NCI-H2171 treated with DMSO at 0.1 percent for 48 hours (cell line): ENCODE results near the gene PFKFB4.

Experiments used
- DNase-seq: peaks from one replicate; lab custom pipeline; 2025; lab: John Stamatoyannopoulos, UW

The PFKFB4 gene

GRCh38 chr3:48556796-48557626 is at the start of gene PFKFB4:
Gene PFKFB4 (minus strand): TSS chr3:48556803. CDS start chr3:48556777, 26 bp downstream.
- peak; percentile 96 for DNase-seq

DNA sequence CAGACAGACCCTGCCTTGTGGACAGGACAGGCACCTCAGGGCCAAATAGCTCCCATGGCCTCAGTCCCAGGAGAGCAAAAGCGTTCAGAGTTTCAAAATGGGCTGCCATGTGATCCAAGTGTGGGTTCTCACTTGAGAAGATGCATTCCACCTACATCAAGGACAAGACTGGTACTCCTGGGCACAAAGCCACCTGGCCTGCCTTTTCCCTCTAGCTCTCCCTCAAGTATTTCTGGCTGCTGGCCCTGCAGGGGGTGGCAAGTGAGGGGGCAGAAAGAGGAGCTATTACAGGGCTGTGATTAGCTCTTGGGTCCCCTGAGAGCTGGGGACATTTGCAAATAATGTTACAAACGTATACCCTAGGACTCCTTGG is 45.0 kb upstream of the PFKFB4 start:
- no peak for DNase-seq

DNA sequence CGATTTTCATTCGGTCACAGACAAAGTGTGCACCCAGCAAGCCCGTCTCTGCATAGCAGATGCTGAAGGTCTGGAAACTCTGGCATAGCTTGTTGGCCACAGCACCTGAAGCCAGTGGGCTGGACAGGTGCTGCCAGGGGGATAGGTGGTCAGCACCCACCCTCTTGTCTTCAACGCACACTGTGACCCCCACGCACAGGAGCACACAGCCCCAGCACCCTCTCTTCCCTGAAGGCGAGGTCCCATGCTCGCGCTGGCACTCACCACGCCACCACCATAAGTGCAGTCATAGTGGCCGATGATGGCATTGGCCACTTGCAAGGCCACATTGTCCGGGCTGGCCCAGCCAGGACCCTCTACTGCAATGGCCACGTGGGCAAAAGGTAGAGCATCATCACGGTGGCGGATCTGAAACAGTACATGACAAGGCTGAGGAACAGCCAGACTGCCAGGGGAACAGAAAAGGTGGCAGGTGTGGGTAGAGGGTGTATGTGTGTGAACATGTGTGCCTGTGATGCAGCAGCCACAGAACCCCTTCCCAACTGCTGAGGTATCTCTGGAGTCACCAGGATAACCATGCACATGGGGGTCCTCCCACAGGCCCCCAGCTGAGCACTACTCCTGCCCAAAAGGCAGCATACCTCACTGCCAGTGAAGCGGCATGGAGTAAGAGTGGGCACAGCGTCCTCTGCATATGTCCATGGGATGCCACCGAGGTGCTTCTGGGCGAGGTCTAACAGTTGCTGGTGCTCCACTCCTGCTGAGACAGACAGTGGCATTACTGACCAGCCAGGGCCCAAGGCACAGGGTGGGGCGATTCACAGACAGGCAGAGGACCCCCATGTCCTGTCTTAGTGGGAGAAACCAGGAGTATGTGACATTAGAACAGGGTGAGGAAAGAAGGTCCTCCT is 44.4 kb upstream of the PFKFB4 start:
- no peak for DNase-seq

DNA sequence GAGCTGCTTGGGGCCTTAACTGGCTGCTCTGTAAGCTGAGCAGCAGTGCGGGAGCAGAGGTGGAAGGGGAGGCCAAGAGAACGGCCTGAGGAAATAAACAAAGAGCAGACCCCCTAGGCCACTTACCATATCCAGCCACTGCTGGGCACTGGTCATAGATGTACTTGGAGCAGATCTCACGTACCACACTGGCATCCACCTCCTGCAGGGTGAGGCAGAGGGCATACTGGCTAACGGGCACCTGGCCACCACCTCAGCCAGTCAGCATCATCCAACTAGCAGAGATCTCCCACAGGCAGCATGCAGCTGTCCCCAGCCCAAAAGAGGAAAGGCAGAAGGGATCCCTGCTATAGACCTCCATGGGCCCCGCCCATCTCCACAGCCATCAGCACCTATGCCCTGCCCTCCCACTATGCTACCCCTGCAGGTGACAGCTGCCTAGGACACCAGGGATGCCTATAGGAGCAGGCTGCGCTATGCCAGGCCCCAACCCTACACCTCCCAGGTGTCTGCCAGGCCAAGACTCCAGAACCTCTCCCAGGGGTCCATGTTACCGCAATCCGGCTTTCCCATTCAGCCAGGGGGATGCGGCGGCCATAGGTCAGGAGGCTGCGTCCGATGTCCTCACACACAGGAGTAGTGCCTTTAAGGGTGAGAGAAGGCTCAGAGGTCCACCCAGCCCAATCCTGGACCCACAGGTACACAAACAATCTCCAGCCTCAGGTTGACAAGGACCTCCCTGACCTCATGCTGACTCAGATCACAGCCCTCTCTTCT is 43.1 kb upstream of the PFKFB4 start:
- DNase-seq, result no peak

DNA sequence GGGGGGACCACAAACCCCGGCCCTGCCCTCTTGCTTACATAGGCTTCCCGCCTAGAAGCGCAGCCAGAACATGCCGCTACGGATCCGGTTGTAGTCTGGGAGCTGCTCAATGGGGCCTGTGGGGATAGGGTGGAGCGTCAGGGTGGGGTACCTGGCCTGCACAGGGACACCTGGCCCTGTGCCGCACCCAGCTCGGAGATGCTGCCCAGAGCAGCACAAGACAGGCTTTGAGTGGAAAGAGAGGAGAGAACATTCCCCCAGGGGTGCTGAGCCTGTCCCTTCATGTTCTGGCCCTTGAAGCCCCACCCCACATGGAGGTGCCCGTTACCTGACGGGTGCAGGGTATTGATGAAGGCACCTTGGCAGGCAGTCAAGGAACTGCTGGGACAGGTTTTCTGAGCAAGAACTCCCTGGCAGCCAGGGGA is 42.5 kb upstream of the PFKFB4 start:
- DNase-seq, result peak; percentile 41

DNA sequence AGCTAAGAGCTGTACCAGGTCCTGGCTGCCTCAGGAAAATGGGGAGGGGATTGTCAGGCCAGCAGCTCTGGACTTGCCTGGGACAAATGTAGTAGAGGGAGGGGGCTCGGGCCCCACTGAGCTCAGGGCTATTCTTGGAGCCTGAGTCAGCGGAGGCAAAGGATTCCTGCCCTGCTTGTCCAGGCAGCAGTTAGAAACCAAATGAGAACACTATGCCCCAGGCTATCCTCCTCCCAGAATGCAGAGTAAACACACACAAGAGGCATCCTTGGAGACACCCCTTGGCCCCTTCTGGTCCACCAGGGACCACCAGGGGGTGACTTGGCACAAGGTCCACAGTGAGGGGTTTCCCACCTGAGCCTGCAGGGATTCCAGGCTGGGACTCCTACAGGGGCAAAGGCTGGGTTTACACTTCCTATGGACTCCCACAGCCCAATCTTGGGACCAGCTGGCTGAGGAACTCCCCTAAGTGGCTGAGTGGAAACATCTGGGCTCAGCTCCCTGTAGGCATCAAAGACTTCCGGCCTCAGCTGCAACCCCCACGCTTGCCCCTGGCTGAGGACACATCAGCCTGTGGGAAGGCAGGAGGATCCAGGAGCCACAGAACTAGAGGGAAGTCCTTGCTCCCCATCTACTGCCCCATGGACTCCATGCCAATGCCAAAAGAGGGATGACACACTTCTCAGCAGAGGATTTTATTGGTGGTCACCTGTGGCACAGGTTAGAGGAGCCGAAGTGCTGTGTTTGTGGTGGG is 41.9 kb upstream of the PFKFB4 start:
- DNase-seq, result no peak

DNA sequence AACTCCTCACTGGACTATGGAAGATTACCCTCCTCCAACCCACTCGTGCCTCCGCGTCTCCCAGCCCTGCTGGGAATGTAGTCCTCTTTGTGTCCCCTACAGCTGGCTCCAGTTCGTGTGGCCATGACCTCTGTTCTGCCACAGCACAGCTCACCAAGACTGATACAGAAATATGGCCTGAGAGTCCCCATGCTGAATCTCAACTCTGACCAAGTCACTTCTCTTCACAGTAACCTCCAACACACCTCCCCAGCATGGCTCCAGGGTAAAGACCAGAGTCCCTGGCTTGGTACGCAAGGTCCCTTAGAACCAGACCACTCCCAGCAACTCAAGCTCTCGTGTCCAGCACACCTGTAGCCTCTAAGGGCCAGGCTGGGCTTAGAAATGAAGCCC is 40.8 kb upstream of the PFKFB4 start:
- no peak for DNase-seq

GRCh38 chr3:48596676-48597407 is 40.2 kb upstream of the PFKFB4 start:
- no peak for DNase-seq

DNA sequence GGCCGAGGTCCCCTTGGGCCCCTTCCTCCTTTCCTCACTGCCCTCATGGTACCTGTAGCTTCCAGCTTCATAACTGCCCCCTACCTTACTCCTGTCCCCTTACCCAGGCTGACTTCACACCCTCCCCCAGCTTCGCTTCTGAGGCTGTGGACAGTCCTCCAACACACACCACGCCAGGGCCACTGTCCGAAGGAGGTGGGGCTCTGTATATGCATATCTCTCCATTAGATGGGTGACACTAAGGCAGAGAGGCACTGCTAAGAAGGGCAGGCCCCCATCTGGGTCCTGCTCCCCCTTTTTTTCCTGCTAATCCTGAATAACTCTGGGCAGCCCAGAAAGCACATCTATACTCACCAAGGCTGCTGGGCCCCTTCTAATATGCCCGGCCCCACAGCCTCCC is 39.6 kb upstream of the PFKFB4 start:
- no peak for DNase-seq

DNA sequence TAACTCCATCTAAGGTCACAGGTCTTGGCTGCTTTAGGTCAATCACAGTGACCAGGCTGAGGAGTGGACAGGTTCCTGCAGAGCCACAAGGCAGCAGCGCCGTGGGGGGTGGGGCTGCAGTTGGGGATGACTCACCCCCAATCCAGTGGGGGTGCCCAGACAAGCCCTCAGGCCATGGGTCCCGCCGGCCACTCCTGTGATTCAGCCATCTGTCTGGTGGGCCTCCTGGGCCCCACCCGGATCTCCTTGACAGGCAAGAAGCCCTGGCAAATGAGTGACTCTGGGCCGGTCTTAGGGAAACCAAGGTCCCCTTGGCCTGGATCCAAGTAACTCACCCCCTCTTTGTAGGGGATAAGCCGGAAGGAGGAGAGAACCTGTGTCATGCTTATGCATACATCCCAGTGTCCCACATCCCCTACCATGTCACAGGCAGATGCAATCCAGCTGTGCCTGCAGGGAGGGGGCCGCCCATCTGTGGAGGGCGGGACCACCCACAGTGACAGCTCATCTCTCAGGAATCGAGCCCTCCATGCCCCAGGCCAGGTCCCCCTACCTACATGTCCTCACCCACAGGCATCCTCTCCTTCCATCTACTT is 39.0 kb upstream of the PFKFB4 start:
- DNase-seq, result no peak

GRCh38 chr3:48595075-48595525 is 38.5 kb upstream of the PFKFB4 start, which contains the start of gene COL7A1:
Gene COL7A1 (minus strand): TSS chr3:48595329. CDS start chr3:48595159, 170 bp downstream.
- DNase-seq, result no peak

DNA sequence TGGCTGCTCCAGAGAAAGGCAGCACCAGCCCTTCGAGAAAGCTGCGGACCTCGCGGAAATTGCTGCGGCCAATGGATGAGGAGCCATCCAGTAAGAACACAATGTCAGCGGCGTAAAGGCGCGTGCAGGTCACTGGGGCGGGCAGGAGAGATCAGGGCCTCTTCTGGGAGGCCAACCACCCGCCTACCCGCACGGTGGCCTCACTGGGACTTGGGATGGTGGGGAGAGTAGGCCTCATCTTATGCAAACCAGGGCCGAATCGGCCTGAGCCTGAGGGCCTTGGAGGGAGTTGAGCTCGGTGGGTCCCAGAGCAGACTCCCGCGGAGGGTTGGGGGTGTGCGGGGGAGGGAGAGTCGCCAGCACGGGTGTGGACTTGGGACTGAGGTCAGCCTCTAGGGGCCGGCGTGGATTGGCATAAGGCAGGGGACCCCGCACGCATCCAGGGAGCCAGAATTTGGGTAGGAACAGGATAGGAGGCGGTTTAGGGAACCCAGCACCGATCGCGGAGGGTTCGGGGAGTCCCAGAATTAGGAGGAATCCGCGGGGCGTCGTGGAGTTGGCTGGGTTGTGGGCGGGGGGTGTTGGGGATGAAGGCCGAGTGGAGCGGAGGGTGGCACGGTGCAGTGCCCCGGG is 37.9 kb upstream of the PFKFB4 start:
- no peak for DNase-seq

GRCh38 chr3:48593337-48593736 is 36.7 kb upstream of the PFKFB4 start:
- DNase-seq, result no peak

DNA sequence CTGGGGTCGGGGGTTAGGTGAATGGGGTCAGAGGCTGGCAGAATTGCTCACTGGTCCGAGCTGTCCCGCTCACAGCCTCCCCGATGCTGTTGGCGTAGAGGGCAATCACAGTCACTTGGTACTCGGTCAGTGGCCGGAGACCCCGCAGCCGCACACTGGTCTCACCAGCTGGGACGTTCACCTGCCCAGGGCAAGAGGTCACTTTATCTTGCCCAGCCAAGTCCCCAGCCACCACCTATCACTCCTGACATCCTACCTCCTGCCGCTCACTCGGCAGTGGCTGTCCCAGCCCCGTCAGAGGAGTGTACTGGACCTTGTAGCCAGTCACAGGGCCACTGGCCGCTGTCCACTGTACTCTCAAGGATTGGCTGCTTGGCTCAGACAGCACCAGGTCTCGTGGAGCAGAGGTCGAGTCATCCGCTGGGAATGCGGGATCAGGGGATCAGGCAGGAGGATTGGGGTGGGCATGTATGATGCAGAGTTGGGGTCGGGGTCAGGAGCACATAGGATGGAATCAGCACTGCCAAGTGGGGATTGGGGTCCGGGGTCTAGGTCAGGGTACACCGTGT is 36.0 kb upstream of the PFKFB4 start:
- DNase-seq, result no peak

DNA sequence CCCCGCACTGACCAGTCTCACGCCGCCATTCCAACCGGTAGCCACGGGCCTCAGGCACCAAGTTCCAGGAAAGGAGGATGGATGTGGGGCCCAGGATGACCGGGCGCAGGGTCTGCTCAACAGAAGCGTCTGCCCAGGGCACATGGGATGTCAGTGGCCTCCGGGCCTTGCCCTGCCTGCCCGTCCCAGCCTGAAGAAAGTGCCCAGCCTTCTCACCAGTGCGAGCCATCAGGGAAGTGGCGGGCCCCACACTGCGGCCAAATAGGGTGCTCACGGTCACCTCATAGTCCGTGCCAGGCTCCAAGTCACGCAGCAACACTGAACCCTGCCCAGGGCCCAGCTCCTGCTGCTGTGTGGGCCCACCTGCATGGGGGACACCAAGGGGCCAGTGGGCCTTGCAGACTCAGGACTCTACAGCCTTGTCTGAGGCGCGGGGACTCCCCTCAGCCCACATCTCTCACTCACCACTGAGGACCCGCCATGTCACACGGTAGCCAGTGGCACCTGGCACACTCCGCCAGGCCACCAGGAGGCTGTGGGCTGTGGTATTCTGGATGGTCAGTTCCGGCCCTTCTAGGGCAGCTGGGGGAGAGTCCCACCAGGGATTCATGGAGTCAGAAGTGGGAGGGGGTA is 35.4 kb upstream of the PFKFB4 start:
- no peak for DNase-seq

DNA sequence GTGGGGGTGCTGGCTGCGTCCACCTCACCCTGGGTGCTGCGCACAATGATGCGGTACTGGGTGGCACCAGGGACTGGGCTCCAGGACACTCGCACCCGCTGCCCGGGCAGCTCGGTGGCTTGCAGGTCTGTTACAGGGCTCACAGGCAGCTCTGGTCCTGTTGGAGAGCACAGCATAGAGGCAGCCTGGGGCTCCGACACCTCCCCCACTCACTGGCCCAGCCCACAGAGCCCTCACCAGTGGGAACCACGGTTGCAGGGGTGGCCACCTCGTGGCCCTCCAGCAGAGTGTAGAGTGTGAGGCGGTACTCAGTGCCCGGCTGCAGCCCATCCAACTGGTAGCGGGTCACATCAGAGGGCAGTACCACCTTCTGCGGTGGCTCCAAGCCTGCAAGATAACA is 34.8 kb upstream of the PFKFB4 start:
- DNase-seq, result no peak

DNA sequence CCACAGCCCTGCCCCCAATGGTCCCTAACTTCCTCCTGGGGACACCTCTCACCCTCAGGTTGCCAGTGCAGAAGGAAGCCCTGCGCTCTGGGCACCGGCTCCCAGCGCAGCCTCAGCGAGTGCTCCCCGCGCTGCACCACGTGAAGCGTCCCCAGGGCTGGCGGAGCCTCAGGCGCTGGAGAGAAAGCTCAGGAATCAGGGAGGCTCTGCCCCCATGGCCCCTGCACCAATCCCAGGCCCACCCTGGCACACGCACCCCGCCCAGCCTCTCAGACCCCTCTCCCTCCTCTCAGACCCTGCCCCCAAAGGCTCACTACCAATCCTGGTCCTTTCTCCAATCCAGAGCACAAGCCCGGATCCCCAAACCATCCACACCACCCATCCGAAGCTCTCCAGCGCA is 31.6 kb upstream of the PFKFB4 start:
- no peak for DNase-seq

DNA sequence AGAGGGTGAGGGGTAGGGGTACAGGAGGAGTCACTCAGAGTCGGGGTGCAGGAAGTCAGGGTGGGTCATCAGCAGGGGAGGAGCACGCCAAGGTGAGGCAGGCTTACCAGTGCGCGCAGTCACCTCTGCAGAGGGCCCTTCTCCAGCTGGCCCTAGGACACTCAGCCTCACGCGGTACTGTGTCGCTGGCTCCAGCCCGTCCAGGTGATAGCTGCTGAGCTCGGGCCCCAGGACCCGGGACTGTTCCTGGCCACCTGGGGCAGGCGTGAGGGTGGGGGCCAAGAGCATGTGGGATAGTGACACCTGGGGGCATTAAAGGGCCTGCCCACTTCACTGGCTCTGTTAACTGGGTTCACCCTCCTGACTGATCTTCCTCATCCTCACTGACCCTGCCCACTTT is 31.1 kb upstream of the PFKFB4 start:
- no peak for DNase-seq

- no peak for DNase-seq
Measured at GRCh38 chr3:48585411-48585810, 28.8 kb upstream of the PFKFB4 start.
